HepG2 (cell line): Measurements from ENCODE around the gene MAP3K3. TPM values are rescaled to one million over a fixed set of nuclear protein-coding genes. Genes with fewer than 3 reads are reported as not detected.

ENCODE experiments used
- ATAC-seq: fragments of 200-7000 bp; cut with Tn5 transposase; 3 replicates; pipeline ENCODE4 v1.9.1; 2020; ENCODE audit warnings: mild to moderate bottlenecking, moderate library complexity
- BruUV-seq: library from RNA; stranded (reverse); fragments of 400-500 nt; replicated peaks from 2 replicates; lab custom pipeline; 2021; lab: Mats Ljungman, UMichigan
- CTCF ChIA-PET: fragments of 300-600 bp; formaldehyde crosslinking; extraction: SDS; loops from one replicate; lab custom pipeline; 2021; ENCODE audit warnings: low total read pairs, inconsistent platforms, low intra/inter-chr PET ratio; lab: Yijun Ruan, JAX
- POLR2A ChIA-PET: fragments of 350-600 bp; sonication (Branson Sonifier 250); formaldehyde crosslinking; loops from one replicate; lab custom pipeline; 2020; ENCODE audit warnings: antibody characterized with exemption, inconsistent platforms; lab: Yijun Ruan, JAX
- DNase-seq: peaks from one replicate; pipeline ENCODE4 v3.0.0-alpha.2; 2015; ENCODE audit warnings: low spot score
- FAIRE-seq: peaks from 3 replicates; lab custom pipeline; 2011; peaks lifted over from hg19 to GRCh38; lab: Jason Lieb, UNC
- H2AFZ ChIP-seq: one replicate; pipeline ENCODE4 v1.6.1; 2011; ENCODE audit warnings: low read length, inconsistent platforms
- H3K27ac ChIP-seq: fragments of 300-600 bp; 3 replicates; pipeline ENCODE4 v1.8.0; 2011; ENCODE audit warnings: mixed run types, mild to moderate bottlenecking, mixed read lengths, low read length, inconsistent platforms; ENCODE audit not compliant: insufficient read depth; ENCODE audit errors: extremely low read length
- H3K27me3 ChIP-seq, 2 experiments: fragments of 200-600 bp in 1 of 2; 2 replicates in 1 of 2; 3 replicates in 1 of 2; pipeline versions ENCODE4 v1.6.0 to v1.8.0; 2011; ENCODE audit warnings: low read length in 2 of 2, mild to moderate bottlenecking in 2 of 2, moderate library complexity in 2 of 2, inconsistent platforms in 1 of 2; ENCODE audit not compliant: insufficient read depth in 2 of 2, control insufficient read depth in 1 of 2
- H3K36me3 ChIP-seq, 2 experiments: fragments of 200-600 bp in 1 of 2; replicated peaks in 1 of 2; 2 replicates in 1 of 2; 3 replicates in 1 of 2; pipeline versions ENCODE4 v1.5.1 to v1.8.0; 2011; ENCODE audit warnings: low read length in 2 of 2, inconsistent platforms in 1 of 2; ENCODE audit not compliant: insufficient read depth in 2 of 2, control insufficient read depth in 1 of 2
- H3K4me1 ChIP-seq: 2 replicates; pipeline ENCODE4 v1.5.1; 2012; ENCODE audit warnings: low read length, inconsistent platforms; ENCODE audit not compliant: insufficient read depth
- H3K4me2 ChIP-seq: 2 replicates; pipeline ENCODE4 v1.6.0; 2011; ENCODE audit warnings: low read depth, low read length, inconsistent platforms
- H3K4me3 ChIP-seq, 3 experiments: fragments of 200-600 bp in 1 of 3; sonication (generic), shearing (Covaris generic) in 1 of 3; replicated peaks in 1 of 3; 2 replicates each; pipeline ENCODE4 v1.5.1; 2011 to 2016; ENCODE audit warnings: low read length in 3 of 3, inconsistent platforms in 2 of 3, low read depth in 2 of 3, mild to moderate bottlenecking in 2 of 3, control low read depth in 1 of 3, mixed read lengths in 1 of 3; ENCODE audit not compliant: insufficient read depth in 1 of 3
- H3K79me2 ChIP-seq: one replicate; pipeline ENCODE4 v1.6.1; 2011; ENCODE audit warnings: low read length, inconsistent platforms; ENCODE audit not compliant: insufficient read depth
- H3K9ac ChIP-seq: 2 replicates; pipeline ENCODE4 v1.6.0; 2011; ENCODE audit warnings: mild to moderate bottlenecking, low read depth, low read length, inconsistent platforms; ENCODE audit not compliant: insufficient read depth
- H3K9me3 ChIP-seq: 2 replicates; pipeline ENCODE4 v1.5.1; 2012; ENCODE audit warnings: mild to moderate bottlenecking, low read length
- H4K20me1 ChIP-seq: 2 replicates; pipeline ENCODE4 v1.6.0; 2011; ENCODE audit warnings: inconsistent platforms, mild to moderate bottlenecking, low read length, moderate library complexity; ENCODE audit not compliant: insufficient read depth
- EED ChIP-seq: sonication (generic); formaldehyde crosslinking; IDR thresholded peaks from 2 replicates; pipeline ENCODE4 v1.5.0; 2020; ENCODE audit warnings: mild to moderate bottlenecking, missing genetic modification reagents
- ELF1 ChIP-seq: sonication (generic); formaldehyde crosslinking; IDR thresholded peaks from 2 replicates; pipeline ENCODE4 v1.4.0; 2020; ENCODE audit warnings: missing genetic modification reagents
- HDAC1 ChIP-seq: sonication (generic); formaldehyde crosslinking; IDR thresholded peaks from 2 replicates; pipeline ENCODE4 v1.5.1; 2020; ENCODE audit warnings: mild to moderate bottlenecking, missing genetic modification reagents
- HOXA3 ChIP-seq: sonication (generic); formaldehyde crosslinking; IDR thresholded peaks from 2 replicates; pipeline ENCODE4 v1.5.0; 2020; ENCODE audit warnings: missing genetic modification reagents
- IKZF4 ChIP-seq: sonication (generic); formaldehyde crosslinking; IDR thresholded peaks from 2 replicates; pipeline ENCODE4 v1.5.1; 2020; ENCODE audit warnings: borderline replicate concordance, mild to moderate bottlenecking, low read depth, missing genetic modification reagents; ENCODE audit errors: not compliant biosample characterization
- IRF1 ChIP-seq: sonication (generic); formaldehyde crosslinking; IDR thresholded peaks from 2 replicates; pipeline ENCODE4 v1.4.0; 2020; ENCODE audit warnings: low read depth, mild to moderate bottlenecking, missing genetic modification reagents
- JARID2 ChIP-seq: sonication (generic); formaldehyde crosslinking; IDR thresholded peaks from 2 replicates; pipeline ENCODE4 v1.8.1; 2023; ENCODE audit warnings: missing genetic modification reagents, inconsistent platforms; ENCODE audit not compliant: insufficient replicate concordance
- PLRG1 ChIP-seq: fragments of 450-650 bp; conservative IDR thresholded peaks from 2 replicates; pipeline ENCODE4 v1.6.1; 2016
- POLR2G ChIP-seq: fragments of 200-400 bp; formaldehyde crosslinking; IDR thresholded peaks from 2 replicates; pipeline ENCODE4 v1.6.1; 2018; ENCODE audit warnings: mild to moderate bottlenecking, low read depth, low read length, moderate library complexity
- RFX5 ChIP-seq: IDR thresholded peaks from 2 replicates; pipeline ENCODE4 v1.6.1; 2011; ENCODE audit warnings: low read depth, low read length, improper control_type of control experiment
- SP1 ChIP-seq, 2 experiments: fragments of 450-650 bp in 1 of 2; sonication (generic) in 1 of 2; formaldehyde crosslinking in 1 of 2; IDR thresholded peaks; 2 replicates each; pipeline versions ENCODE4 v1.4.0 to v1.6.1; 2016 to 2020; ENCODE audit warnings: missing genetic modification reagents in 1 of 2
- SSRP1 ChIP-seq: IDR thresholded peaks from 2 replicates; pipeline ENCODE4 v1.6.1; 2016; ENCODE audit warnings: control low read depth
- TARDBP ChIP-seq: sonication (generic); formaldehyde crosslinking; IDR thresholded peaks from 2 replicates; pipeline ENCODE4 v1.8.0; 2022; ENCODE audit warnings: mild to moderate bottlenecking, missing genetic modification reagents
- TGIF2 ChIP-seq: IDR thresholded peaks from 2 replicates; pipeline ENCODE4 v1.6.1; 2016; ENCODE audit warnings: control low read depth, missing compliant biosample characterization
- THAP7 ChIP-seq: sonication (generic); formaldehyde crosslinking; IDR thresholded peaks from 2 replicates; pipeline ENCODE4 v1.8.1; 2023; ENCODE audit warnings: mild to moderate bottlenecking, missing genetic modification reagents
- ZBTB43 ChIP-seq: sonication (generic); formaldehyde crosslinking; conservative IDR thresholded peaks from 2 replicates; pipeline ENCODE4 v1.4.0; 2020; ENCODE audit warnings: missing genetic modification reagents
- ZMYM2 ChIP-seq: sonication (generic); formaldehyde crosslinking; IDR thresholded peaks from 2 replicates; pipeline ENCODE4 v1.8.0; 2022; ENCODE audit warnings: mild to moderate bottlenecking, missing genetic modification reagents
- ZNF205 ChIP-seq: IDR thresholded peaks from 2 replicates; pipeline ENCODE4 v1.6.1; 2018; ENCODE audit warnings: missing biosample characterization, missing genetic modification reagents
- ZNF335 ChIP-seq: sonication (generic); formaldehyde crosslinking; IDR thresholded peaks from 2 replicates; pipeline ENCODE4 v1.4.0; 2020; ENCODE audit warnings: missing genetic modification reagents
- ZNF543 ChIP-seq: sonication (generic); formaldehyde crosslinking; IDR thresholded peaks from 2 replicates; pipeline ENCODE4 v1.4.0; 2020; ENCODE audit warnings: mild to moderate bottlenecking, missing genetic modification reagents
- ZNF740 ChIP-seq: sonication (generic); formaldehyde crosslinking; IDR thresholded peaks from 2 replicates; pipeline ENCODE4 v1.4.0; 2020; ENCODE audit warnings: missing genetic modification reagents
- WGBS: methylation state at CpG from one replicate; pipeline ENCODE4 v1.1.6; 2017; ENCODE audit warnings: low lambda C conversion rate; 5-methylcytosine and 5-hydroxymethylcytosine counted together
- in situ Hi-C: cut with HindIII; loops from 2 replicates; pipeline ENCODE4 v1.10.0; 2017; ENCODE audit warnings: low pct_unique_long_range_greater_than_20kb; ENCODE audit not compliant: extremely low pct_ligation_motif_present
- intact Hi-C: fragments of 100-400 bp; cut with micrococcal nuclease; formaldehyde crosslinking; loops from one replicate; pipeline ENCODE4 v1.10.0; 2022; ENCODE audit not compliant: unreplicated experiment
- polyA plus RNA-seq, 8 experiments: library from polyadenylated mRNA; depleted of rRNA in 3 of 8; stranded (reverse) in 7 of 8; unstranded in 1 of 8; fragments of >200 nt; fragmentation: Illumina TruSeq in 4 of 8; extraction: Trizol in 4 of 8; gene quantifications; 2 replicates each; pipeline versions ENCODE4 v1.2.1 to v1.2.3, GENCODE V29; 2011 to 2016; ENCODE audit warnings: low read depth in 4 of 8, missing spikeins in 1 of 8, mixed read lengths in 1 of 8; ENCODE audit not compliant: insufficient read depth in 1 of 8
- total RNA-seq, 5 experiments: library from RNA; depleted of rRNA; stranded (reverse); fragments of >200 nt; fragmentation: Illumina TruSeq; extraction: Trizol; gene quantifications; 2 replicates each; pipeline ENCODE4 v1.2.3, GENCODE V29; 2016; ENCODE audit warnings: low read depth in 1 of 5

Gene MAP3K3
- total and polyA plus RNA-seq, 2 of the 13 experiments (the other 11 are each of a cell fraction or from before 2014, with no cell fraction given) = 17.7 to 21.8 TPM

- ATAC-seq (peak; percentile 52), DNase-seq (peak; percentile 79), FAIRE-seq (peak; percentile 88)
- Histone ChIP-seq H3K9ac (peak overlapping the region; percentile 92), H3K9me3 (no peaks in the 10 kb centered on the region), H3K4me3 (peak overlapping the region; percentile 78 to 90 (median 81)), H3K27me3 (no peaks in the 10 kb centered on the region; a peak in 1 of 5 replicates), H3K4me1 (peaks cover 23% of the 10 kb centered on the region), H3K36me3 (peaks cover 10 to 25% of the 10 kb centered on the region in 2 experiments), H3K27ac (peak overlapping the region; percentile 88), H2AFZ (peak overlapping the region; percentile 56), H4K20me1 (no peaks in the 10 kb centered on the region), H3K79me2 (peaks cover 15% of the 10 kb centered on the region), H3K4me2 (peak overlapping the region; percentile 82)
- in situ Hi-C loops (no loop called here), intact Hi-C loops (loop anchor here (2.0 to 5.0 kb wide), 2 partner anchors 51 to 489 kb away; partner anchors contain the start of gene DCAF7)
- POLR2A ChIA-PET = interaction anchor here (0.6 to 3.4 kb wide), 10 partner anchors 8 to 397 kb away, joined by 3 to 47 read pairs (median 6); partner anchors contain the start of genes KCNH6, MAP3K3 and PRR29
- 11% methylated on average over 9 of the region's 9 CpGs for WGBS
- CTCF ChIA-PET = no interaction called here
- TSS peak; percentile 69 for BruUV-seq
- TF ChIP-seq ZNF335 (CRISPR knock-in tag) = no peak
- no peak for TF ChIP-seq IKZF4 (CRISPR knock-in tag)
- TF ChIP-seq TGIF2 (CRISPR knock-in tag) = peak; percentile 26; the same call in 1 of the 2 replicates
- TF ChIP-seq RFX5 = no peak
- TF ChIP-seq EED (CRISPR knock-in tag) = no peak
- no peak for TF ChIP-seq PLRG1
- peak; percentile 72; the same call in 1 of the 2 replicates for TF ChIP-seq SSRP1 (CRISPR knock-in tag)
- 0 out of 2 replicates have a peak, but pooled peaks have one; percentile 42 for TF ChIP-seq HDAC1 (CRISPR knock-in tag)
- no peak for TF ChIP-seq THAP7
- no peak for TF ChIP-seq IRF1
- TF ChIP-seq POLR2G = peak; percentile 22; the same call in 1 of the 2 replicates
- TF ChIP-seq SP1 (IDR thresholded peaks at IDR 0.05) = no peak
- TF ChIP-seq SP1 (CRISPR knock-in tag; IDR thresholded peaks at IDR 0.05) = no peak
- peak; percentile 22; the same call in 1 of the 2 replicates for TF ChIP-seq ELF1 (CRISPR knock-in tag)
- no peak for TF ChIP-seq JARID2 (CRISPR knock-in tag)
- TF ChIP-seq HOXA3 (CRISPR knock-in tag) = peak; percentile 38; the same call in 1 of the 2 replicates
- TF ChIP-seq ZNF205 (CRISPR knock-in tag) = no peak; the same call in 1 of the 2 replicates
- TF ChIP-seq ZBTB43 (CRISPR knock-in tag) = no peak
- TF ChIP-seq ZMYM2 (CRISPR knock-in tag) = peak; percentile 45; the same call in 1 of the 2 replicates
- peak; percentile 6; the same call in 1 of the 2 replicates for TF ChIP-seq ZNF543 (CRISPR knock-in tag)
- TF ChIP-seq ZNF740 (CRISPR knock-in tag) = no peak
- TF ChIP-seq TARDBP (CRISPR knock-in tag) = peak; percentile 54; the same call in 1 of the 2 replicates
These were observed 20.5 kb upstream of the MAP3K3 start for GRCh38 chr17:63601439-63602371.
